GM19099 (cell line): ENCODE results near the gene TMIGD3.

Experiments
- POLR2A ChIP-seq: IDR thresholded peaks from 3 replicates; pipeline ENCODE4 v1.6.1; 2011; ENCODE audit warnings: low read depth; ENCODE audit not compliant: insufficient read length; ENCODE audit errors: extremely low read depth

Gene TMIGD3

DNA sequence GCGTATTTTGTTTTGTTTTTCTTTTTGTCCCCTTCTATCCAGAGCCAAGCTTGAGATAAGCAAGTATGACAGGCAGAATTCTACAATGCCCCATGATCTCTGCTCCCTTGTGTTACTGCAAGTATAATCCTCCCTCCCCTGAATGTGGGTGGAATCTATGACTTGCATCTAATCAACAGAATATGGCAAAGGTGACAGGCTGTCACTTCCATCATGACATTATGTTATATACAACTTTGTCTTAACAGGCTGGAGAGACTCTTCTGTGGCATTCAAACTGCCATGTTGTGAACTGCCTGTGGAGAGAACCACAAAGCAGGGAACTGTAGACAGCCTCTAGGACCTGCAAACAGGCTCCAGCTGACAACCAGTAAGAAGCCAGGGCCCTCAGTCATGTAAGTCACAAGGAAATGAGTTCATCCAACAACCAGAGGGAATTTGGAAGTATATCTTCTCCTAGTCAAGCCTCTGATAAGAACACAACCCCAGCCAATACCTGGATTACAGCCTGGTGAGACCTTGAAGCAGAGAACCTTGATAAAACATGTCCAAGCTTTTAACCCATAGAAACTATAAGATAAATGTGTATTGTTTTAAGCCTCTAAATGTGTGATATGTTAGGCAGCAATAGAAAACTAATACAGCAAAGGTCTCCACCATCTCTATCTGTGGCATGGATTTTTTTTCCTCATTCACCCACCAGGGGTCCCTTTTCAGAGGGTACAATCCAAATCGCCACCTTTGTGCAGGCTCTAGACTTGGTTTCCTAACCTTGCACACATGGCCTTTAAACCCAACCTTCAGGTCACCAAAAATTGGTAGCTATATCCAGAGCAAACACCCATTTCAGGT, 35.3 kb downstream of the TMIGD3 start:
- TF ChIP-seq POLR2A, result no peak

DNA sequence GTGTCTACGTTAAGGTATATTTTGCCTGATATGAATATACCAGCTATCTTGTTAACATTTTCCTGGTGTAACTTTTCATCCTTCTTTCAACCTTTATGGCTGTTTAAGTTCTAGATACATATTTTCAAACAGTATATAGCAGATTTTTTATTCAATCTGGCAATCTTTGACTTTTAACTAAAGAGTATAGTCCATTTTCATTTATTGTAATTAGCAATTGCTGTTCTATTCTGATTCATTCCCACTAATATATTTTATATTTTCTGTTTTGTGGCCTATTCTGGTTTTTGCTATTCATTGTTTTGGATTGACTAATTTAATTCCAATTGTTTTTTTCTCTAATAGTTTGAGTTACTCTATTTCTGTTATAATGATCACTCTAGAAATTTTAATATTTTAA, 37.0 kb downstream of the TMIGD3 start:
- no peak for TF ChIP-seq POLR2A

DNA sequence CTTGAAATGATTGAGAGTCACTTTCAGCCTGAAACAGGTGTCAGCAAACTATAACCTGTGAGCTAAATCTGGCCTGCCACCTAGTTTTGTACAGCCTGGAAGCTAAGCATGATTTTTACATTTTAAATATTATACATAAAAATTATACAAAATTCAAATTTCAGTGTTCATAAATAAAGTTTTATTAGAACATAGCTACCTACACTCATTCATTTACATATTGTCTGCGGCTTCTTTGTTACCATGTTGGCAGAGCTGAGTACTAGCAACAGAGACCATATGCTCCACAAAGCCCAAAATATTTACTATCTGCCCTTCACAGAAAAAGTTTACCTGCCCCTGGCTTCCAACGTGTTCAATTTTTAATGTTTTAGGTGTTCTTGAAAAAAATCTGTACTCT, 37.7 kb downstream of the TMIGD3 start:
- TF ChIP-seq POLR2A, result no peak

DNA sequence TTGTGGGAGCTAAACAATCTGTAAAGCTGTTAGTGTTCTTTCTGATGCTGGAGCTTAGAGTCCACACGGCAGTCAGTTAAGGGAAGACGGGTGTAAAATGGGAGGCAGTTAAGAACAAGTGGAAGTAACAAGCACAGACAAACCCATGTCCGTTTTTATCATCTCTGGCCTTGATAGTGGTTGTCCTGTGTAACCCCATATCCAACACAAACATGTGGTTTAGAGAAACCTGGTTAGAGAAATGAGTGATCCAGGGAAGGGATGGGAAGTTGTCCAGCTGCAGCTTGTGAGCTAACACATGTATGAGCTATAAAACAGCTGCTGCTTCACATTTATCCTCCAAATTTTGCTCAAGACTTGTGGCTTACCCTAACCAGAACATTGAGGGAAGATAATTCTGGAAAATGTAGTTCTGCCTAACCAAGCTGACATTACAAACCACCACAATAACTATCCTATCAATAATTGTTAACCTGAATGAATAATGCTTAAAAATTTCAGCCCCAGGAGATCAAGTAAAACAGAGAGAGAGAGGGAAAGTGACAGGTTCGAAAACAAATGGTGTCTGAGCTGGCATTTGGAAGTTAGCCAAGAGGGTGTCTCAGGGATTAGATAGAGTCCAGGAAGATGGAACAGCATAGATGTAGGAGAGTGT, 40.3 kb downstream of the TMIGD3 start:
- no peak for TF ChIP-seq POLR2A

DNA sequence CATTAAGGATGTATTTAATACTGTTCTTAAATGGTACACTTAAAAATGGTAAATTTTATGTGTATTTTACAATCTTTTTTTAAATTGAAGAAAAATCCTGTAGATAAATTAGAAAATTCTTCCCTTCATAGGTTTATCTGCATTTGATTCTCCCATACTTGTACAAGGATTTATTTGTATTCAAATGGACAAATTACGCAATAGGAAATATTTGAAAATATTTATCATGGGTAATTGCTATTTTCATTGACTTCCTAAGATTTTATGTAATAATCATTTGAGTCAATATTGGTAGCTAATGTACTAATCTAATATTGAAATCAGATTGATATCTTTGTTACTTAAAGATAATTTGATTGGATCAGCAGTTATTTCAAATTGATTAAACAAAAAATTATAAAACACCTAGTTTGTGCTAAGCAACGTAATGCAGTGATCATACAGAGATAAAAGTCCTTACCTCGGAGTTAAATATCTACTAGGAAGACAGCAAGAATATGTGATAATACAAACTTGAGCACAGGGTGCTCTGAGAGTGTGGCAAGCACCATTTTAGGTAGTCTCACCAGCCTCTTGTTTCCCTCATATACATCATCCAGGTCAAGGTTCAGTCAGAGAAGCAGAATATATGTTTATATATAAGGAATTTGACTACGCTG, 40.9 kb downstream of the TMIGD3 start:
- TF ChIP-seq POLR2A, result no peak

DNA sequence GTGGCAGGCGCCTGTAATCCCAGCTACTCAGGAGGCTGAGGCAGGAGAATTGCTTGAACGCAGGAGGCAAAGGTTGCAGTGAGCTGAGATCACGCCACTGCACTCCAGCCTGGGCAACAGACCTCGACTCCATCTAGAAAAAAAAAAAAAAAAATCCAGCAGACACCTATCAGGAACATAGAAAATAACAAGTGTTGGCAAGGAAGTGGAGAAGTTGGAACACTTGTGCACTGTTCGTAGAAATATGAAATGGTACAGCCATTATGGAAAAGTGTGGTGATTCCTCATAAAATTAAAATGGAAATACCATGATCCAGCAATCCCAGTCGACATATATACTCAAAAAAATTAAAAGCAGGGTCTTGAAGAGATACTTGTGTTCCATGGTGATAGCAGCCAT, 41.7 kb downstream of the TMIGD3 start:
- TF ChIP-seq POLR2A, result no peak

DNA sequence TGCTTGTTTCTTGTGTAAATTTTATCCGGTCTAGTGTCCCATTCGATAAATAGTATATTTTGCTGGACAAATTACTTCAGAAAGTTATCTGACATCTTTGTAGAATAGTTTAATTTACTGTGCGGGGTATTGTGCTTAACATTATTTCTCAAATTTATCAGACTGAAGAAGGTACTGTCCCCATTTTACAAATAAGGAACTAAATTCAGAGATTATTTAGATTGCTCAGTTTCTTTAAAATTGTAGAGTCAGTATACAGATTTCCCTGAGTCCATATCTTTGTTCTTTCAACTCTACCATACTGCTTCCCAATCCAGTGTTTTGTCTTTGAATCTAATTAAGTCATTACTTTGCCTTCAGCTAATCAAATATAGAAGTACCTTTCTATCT, 47.8 kb downstream of the TMIGD3 start:
- TF ChIP-seq POLR2A, result no peak

DNA sequence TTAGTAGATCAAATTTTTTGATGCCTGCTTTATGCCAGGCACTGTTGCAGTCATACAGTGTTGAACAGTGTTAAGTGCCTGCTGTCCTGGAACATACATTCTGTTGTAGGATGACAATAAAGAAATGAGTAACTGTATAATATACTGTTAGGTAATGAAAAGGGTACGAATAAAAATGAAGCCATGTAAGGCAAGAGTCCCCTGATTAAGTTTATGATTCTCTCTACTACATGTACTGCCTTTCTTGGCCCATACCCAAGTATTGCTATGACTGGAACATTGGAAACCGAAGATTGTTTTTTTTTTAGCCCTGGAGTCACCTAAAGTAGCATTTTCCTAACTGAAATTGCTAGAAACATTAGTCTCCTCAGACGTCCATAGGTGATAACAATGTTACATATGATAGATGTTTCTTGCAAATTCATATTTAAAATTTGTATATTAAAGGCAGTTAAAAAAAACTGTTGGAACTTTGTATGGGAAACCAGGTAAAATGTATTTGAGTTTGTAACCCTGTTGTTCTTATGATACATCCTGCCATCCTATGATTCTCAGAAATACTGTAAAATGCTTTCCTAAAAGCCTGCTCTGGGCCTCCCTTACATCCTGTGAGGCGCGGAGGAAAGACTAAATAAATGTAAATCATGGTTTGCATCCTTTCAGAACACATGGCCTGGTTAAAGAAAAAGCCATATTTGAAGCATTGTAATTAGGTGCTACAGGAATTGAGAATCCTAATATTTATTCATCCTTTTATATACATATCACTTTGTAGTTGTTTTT, 48.4 kb downstream of the TMIGD3 start:
- TF ChIP-seq POLR2A, result no peak

DNA sequence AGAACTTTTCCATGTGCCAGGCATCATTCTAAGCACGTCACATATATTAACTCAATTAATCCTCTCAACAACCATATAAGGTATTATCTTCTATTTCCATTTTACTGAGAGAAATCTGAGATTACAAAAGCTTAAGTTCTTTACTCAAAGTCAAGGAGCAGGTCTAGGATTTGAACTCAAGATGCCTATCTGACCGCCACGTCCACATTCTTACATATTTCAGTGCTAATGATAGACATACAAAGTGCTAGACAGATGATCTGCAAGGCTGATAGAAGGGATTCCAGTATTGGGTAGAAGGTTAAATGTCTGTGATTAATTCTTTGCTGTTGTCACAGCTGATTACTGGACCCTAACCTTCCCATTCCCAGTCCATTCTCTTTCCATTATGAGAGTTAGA, 49.7 kb downstream of the TMIGD3 start:
- no peak for TF ChIP-seq POLR2A

DNA sequence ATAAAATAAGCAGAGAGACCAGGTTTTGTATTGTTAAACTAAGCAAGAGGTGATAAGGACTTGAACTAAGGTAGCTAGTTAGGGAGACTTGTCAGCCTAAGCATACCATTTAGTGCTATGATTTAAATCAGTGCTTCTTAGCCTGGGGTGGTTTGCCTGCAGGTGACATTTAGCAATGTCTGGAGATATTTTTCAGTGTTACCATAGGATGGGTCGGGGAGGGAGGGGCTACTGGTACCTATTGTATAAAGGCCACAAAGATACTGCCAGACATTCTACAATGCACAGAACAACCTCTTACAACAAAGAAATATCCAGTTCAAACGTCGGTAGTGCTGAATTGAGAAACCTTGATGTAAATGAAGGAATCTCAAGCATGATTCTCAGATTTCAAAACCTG, 50.9 kb downstream of the TMIGD3 start:
- TF ChIP-seq POLR2A, result no peak

DNA sequence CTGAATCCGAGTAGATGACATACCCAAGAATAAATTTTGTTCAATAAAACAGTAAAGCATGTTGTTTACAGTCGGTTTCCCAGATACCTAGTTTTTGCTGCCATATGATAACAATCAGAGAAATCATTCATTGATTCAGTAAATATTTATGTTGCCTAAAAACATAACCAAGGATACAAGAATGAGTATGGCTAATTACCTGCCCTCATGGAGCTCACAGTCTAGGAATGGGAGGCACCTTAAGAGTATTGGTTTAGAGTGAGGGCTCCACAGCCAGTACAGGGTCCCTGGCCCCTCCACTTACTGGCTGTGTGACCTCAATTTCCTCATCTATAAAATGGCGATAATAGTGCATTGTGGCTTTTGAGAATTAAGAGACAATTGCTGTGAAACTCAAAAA, 53.2 kb downstream of the TMIGD3 start:
- TF ChIP-seq POLR2A, result no peak

DNA sequence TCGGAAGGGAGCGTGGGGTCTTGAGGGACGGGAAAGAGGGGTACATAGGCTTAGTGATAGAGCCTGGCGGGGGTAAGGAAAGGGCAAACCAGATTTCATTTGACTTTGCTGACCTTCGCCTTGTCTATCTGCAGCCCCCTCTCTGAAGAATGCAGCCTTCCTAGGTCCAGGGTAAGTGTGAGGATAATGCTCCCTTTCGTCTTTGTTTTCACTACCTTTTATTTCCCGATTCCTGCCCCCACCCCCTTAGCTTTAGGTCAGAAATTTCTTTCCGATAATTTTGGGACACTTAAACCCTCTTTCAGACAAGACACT, 53.8 kb downstream of the TMIGD3 start:
- TF ChIP-seq POLR2A, result no peak

DNA sequence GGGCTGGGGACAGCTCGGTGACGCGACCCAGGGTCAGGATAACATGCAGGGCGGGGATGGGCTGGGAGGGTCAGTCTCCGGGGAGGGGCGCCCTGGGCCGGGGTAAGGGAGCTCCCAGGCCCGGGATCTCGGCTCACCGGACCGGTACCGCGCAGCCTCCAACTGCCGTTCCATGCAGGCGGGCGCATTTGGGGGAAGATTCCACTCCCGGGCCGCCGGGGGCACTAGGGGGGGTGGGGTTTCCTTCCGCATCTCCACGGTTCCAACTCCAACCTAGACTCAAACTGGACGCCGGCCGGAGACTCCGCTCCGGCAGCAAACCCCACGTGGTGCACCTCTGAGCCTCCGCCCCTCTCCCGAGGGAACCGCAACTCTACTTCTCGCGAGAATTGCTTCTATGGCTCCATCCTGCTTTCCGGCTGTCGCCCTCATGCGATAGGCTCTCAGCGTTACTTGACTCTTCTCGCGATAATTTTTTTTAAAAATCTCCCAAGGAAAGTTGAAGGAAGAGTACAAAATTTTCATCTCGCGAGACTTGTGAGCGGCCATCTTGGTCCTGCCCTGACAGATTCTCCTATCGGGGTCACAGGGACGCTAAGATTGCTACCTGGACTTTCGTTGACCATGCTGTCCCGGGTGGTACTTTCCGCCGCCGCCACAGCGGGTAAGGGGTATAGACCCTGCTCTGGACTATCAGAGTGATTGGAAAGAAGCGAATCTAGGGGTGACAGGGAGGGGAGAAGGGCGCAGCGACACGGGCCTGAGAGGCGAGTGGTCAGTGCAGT, 54.3 kb downstream of the TMIGD3 start, which contains the start of the genes ATP5PB and WDR77:
Gene ATP5PB, plus strand, starts transcription at position 547 of the 785 bp plus-strand sequence. Its CDS starts 78 bp downstream, at position 625.
Gene WDR77, minus strand, starts transcription at position 339 of the 785 bp plus-strand sequence. Its CDS starts 87 bp downstream, at position 252.
- TF ChIP-seq POLR2A, result peak; percentile 78

DNA sequence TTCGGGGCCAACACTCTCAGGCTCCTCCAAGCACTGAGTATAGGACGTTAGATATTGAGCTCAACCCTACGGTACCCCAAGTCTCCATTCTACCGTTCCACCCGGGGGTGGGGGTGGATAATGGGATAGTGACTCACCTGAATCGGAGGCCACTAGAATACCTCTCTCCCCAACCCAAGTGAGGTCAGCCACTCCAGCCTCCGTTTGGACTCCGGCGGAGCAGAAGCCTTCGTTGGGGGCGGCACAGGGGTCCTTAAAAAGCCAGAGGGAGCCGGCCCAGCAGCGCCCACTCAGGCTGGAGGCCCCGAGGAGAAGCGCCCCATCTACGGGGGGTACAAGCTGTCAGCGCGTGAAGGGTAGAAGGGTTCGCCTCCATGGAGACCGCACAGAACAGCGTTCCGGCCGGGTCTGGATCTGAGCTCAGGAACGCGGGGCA, 54.9 kb downstream of the TMIGD3 start:
- no peak for TF ChIP-seq POLR2A
